Kidney (tissue), 14 donors: ENCODE measurements around the gene WDR54. TPM values are rescaled to one million over a fixed set of nuclear protein-coding genes. Genes with fewer than 3 reads are reported as not detected.

Experiments
- DNase-seq, 5 donors: peaks; one replicate each; pipeline ENCODE4 v3.0.0-alpha.2; 2013 to 2020
- FAIRE-seq: peaks from 2 replicates; lab custom pipeline; 2012; peaks lifted over from hg19 to GRCh38; lab: Jason Lieb, UNC
- H3K27ac ChIP-seq, 2 donors: one replicate each; pipeline ENCODE4 v1.7.0; 2013; ENCODE audit warnings: low read depth in 2 of 2, low read length in 2 of 2, inconsistent platforms in 1 of 2
- H3K27me3 ChIP-seq: one replicate; pipeline ENCODE4 v1.7.1; 2013; ENCODE audit warnings: low read length, inconsistent platforms; ENCODE audit not compliant: control insufficient read depth, insufficient read depth
- H3K36me3 ChIP-seq, 3 donors: one replicate each; pipeline versions ENCODE4 v1.7.0 to v1.7.1; 2013; ENCODE audit warnings: low read length in 3 of 3, control low read depth in 1 of 3, inconsistent platforms in 1 of 3; ENCODE audit not compliant: insufficient read depth in 3 of 3, control insufficient read depth in 2 of 3
- H3K4me1 ChIP-seq, 3 donors: one replicate each; pipeline versions ENCODE4 v1.7.0 to v1.7.1; 2013; ENCODE audit warnings: low read length in 3 of 3, inconsistent platforms in 1 of 3, low read depth in 1 of 3; ENCODE audit not compliant: control insufficient read depth in 2 of 3, insufficient read depth in 2 of 3
- H3K4me3 ChIP-seq, 3 donors: one replicate each; pipeline versions ENCODE4 v1.7.0 to v1.8.1; 2013; ENCODE audit warnings: low read length in 3 of 3, control low read depth in 1 of 3, inconsistent platforms in 1 of 3
- H3K9ac ChIP-seq, 3 donors: one replicate each; pipeline versions ENCODE4 v1.7.0 to v1.7.1; 2013; ENCODE audit warnings: low read length in 3 of 3, control low read depth in 1 of 3, inconsistent platforms in 1 of 3
- H3K9me3 ChIP-seq, 3 donors: one replicate each; pipeline versions ENCODE4 v1.7.0 to v1.7.1; 2013; ENCODE audit warnings: low read length in 3 of 3, control low read depth in 1 of 3, inconsistent platforms in 1 of 3; ENCODE audit not compliant: control insufficient read depth in 2 of 3, insufficient read depth in 1 of 3
- CTCF ChIP-seq: IDR thresholded peaks from 3 replicates; pipeline ENCODE4 v1.5.1; 2012; ENCODE audit warnings: mild to moderate bottlenecking, moderate library complexity, borderline replicate concordance; ENCODE audit not compliant: insufficient read depth; ENCODE audit errors: extremely low read depth
- intact Hi-C: fragments of 100-400 bp; cut with DNase I; formaldehyde crosslinking; loops from one replicate; pipeline ENCODE4 v1.11.1; 2022
- polyA plus RNA-seq: library from polyadenylated mRNA; stranded (reverse); fragments of 350-450 nt; fragmentation: Illumina TruSeq; extraction: RNeasy Lipid Tissue Mini Kit (QIAGEN cat#74804); gene quantifications from one replicate; pipeline ENCODE4 v1.2.3, GENCODE V29; 2014; ENCODE audit warnings: low read depth, low replicate concordance; ENCODE audit not compliant: insufficient read depth
- total RNA-seq: library from RNA; stranded (reverse); fragmentation: NEBNext Ultra II Directional; extraction: Animal tissue kit (Norgen Biotek cat#: 25700); gene quantifications from one replicate; pipeline ENCODE4 v1.2.1, GENCODE V29; 2021
- donor health status: control.
- donor health status: control.
- donor health status: control.
- donor health status: control.
- donor health status: control.
- donor health status: DM: yes; HTN: yes; CAD: no.
- donor health status: Normal renal cell carcinoma (clear cell type).

The WDR54 gene
- total and polyA plus RNA-seq, 2 donors from 2014 or later, result 23.3 to 37.6 TPM

- Histone ChIP-seq H3K36me3 (no peaks in the 10 kb centered on the region), H3K4me3 (peak overlapping the region; percentile 16 to 85 (median 69)), H3K9ac (peak overlapping the region in 1 of 3 donors; percentile 5), H3K4me1 (peaks cover 8 to 13% (median 9%) of the 10 kb centered on the region in 3 donors), H3K9me3 (no peaks in the 10 kb centered on the region), H3K27ac (no peak overlapping the region), H3K27me3 (no peaks in the 10 kb centered on the region)
- FAIRE-seq (no peak), DNase-seq (peak in 4 of 5 donors; percentile 25 to 62 (median 44))
- TF ChIP-seq CTCF, result no peak
- intact Hi-C loops, result no loop called here
Measured at GRCh38 chr2:74390606-74391005, 30.9 kb upstream of the WDR54 start.

DNA sequence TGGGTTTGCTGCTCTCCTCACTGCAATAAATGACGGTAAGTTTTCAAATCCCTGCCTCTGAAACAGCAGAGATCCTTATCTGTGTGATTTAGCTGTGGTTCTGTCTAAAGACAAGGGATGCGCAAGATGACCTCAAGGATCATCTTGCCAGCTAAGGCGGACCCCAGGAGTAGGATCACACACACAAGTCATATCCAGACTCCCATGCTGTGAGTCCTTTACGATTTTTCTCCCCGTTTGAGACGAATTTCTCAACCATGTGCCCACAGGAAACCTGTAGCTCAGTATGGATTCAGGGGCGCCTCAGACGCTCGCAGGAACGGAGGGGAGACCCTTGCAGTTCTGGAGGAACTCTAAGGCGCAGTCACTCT is 30.3 kb upstream of the WDR54 start:
- TF ChIP-seq CTCF, result no peak
- no peaks in the 10 kb centered on the region for H3K9me3 ChIP-seq
- H3K9ac ChIP-seq, result peak overlapping the region; percentile 35 to 75 (median 72)
- peaks cover 8 to 13% (median 9%) of the 10 kb centered on the region in 3 donors for H3K4me1 ChIP-seq
- no peaks in the 10 kb centered on the region for H3K27me3 ChIP-seq
- FAIRE-seq (no peak), DNase-seq (peak in 2 of 5 donors; percentile 49 to 67)
- intact Hi-C loops, result no loop called here
- no peaks in the 10 kb centered on the region for H3K36me3 ChIP-seq
- H3K4me3 ChIP-seq, result peak overlapping the region; percentile 69 to 85 (median 79)
- peak overlapping the region in 1 of 2 donors; percentile 95 for H3K27ac ChIP-seq

DNA sequence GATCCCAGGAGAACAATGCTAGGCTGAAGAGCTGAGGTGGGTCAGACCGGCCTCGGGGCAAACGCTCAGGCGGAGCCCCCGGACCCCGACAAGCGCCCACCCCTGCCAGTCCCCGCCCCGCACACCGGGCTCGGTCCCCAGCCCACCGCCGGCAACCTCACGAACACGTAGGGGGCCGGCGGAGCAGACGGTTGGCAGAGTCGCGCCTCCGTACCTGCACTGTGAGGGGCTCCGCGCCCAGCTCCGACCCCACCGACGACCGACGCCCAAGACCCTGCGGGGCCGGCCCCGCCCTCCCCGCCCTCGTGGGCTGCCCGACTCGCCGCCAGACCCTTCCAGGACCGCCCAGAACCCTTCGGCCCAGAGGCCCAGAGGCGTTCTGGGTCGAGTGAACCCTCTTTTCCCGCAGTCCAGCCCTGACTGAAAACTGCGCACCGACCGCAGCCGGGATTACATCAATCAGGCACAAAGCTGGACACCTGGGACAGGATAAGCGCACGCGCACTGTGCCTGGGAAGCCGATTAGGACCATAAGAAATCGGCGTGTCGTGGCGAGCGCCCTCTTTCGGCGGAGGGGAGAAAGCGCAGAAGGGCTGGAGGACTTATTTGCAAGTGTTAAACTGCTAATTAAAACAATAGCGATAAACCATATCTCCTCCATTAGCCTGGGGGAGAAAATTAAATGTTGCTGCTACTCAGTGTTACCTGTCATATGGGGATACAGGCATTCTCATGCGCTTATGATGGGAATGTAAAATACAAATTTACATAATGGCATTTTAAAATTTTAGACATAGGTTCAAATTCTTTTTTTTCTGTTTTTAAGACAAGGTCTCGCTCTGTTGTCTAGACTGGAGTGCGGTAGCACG is 29.7 kb upstream of the WDR54 start:
- H3K9ac ChIP-seq, result peak overlapping the region; percentile 35 to 75 (median 72)
- no peaks in the 10 kb centered on the region for H3K36me3 ChIP-seq
- FAIRE-seq (no peak), DNase-seq (peak; percentile 95 to 97 (median 96))
- H3K4me3 ChIP-seq, result peak overlapping the region; percentile 69 to 85 (median 79)
- TF ChIP-seq CTCF, result peak; percentile 93
- H3K4me1 ChIP-seq, result peaks cover 8 to 13% (median 9%) of the 10 kb centered on the region in 3 donors
- H3K27me3 ChIP-seq, result no peaks in the 10 kb centered on the region
- no peaks in the 10 kb centered on the region for H3K9me3 ChIP-seq
- intact Hi-C loops, result no loop called here
- H3K27ac ChIP-seq, result peak overlapping the region; percentile 92 to 95
